ENCODE results near the gene CAMSAP1. TPM values are rescaled to one million over a fixed set of nuclear protein-coding genes. Genes with fewer than 3 reads are reported as not detected.

Gene CAMSAP1
- total RNA-seq, 1 experiment from 2014 or later, result 52.7 TPM

DNA sequence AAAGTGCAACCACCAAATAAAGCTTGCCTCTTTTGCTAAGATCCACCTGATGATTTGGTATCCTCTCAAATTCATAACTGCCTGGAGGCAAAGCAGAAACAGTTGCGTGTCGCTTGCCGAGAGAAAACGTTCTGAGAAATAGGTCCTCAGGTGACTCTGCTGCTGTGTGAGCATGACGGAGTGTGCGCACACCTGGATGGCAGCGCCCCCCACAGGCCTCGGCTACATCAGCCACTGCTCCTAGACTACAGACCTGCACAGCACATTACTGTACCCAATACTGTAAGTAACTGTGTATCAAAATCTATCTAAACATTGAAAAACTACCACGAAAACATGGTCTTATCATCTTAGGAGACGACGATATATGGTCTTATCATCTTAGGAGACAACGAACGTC is 87.4 kb downstream of the CAMSAP1 start:
- Histone ChIP-seq H3K4me1 (ENCODE audit: insufficient read depth, low read length) (no peaks in the 10 kb centered on the region), H3K27ac (ENCODE audit: insufficient read length, low read depth, low read length) (no peak overlapping the region), H3K9ac (ENCODE audit: extremely low read depth, insufficient read length, low read length) (no peak overlapping the region), H3T11ph (ENCODE audit: low read length) (no peak overlapping the region), H2AFZ (ENCODE audit: low read length) (no peak overlapping the region), H3K9me3 (ENCODE audit: control insufficient read depth, low read depth, low read length) (no peaks in the 10 kb centered on the region), H3K79me2 (ENCODE audit: insufficient read depth, low read length) (0 out of 2 replicates have a peak, but pooled peaks cover 1% of the 10 kb centered on the region), H2BK12ac (ENCODE audit: insufficient read length, low read depth, low read length) (no peak overlapping the region), H4K5ac (ENCODE audit: insufficient read length, low read depth, low read length) (no peak overlapping the region), H3K27me3 (ENCODE audit: insufficient read depth, low read length) (no peaks in the 10 kb centered on the region), H2BK120ac (ENCODE audit: low read depth, low read length, poor library complexity, severe bottlenecking) (no peak overlapping the region), H2BK20ac (ENCODE audit: low read depth, low read length, poor library complexity, severe bottlenecking) (no peak overlapping the region), H4K8ac (replicated peaks; ENCODE audit: insufficient read length, low read depth, low read length) (no peak overlapping the region), H3K18ac (ENCODE audit: insufficient read length, low read depth, low read length) (no peak overlapping the region), H3K14ac (ENCODE audit: insufficient read depth, low read length) (no peak overlapping the region), H3K4ac (ENCODE audit: low read depth, low read length) (no peak overlapping the region), H4K91ac (ENCODE audit: insufficient read length, low read depth, low read length) (no peak overlapping the region), H3K23me2 (ENCODE audit: insufficient read length, low read depth, low read length, poor library complexity, severe bottlenecking) (no peaks in the 10 kb centered on the region), H3K56ac (ENCODE audit: insufficient read length, low read depth, low read length) (no peak overlapping the region), H3K23ac (ENCODE audit: insufficient read length, low read depth, low read length) (no peak overlapping the region), H3K4me2 (ENCODE audit: insufficient read depth, insufficient read length, low read length) (no peak overlapping the region), H4K20me1 (ENCODE audit: control insufficient read depth, insufficient read depth, insufficient read length) (no peaks in the 10 kb centered on the region), H2BK15ac (ENCODE audit: low read depth, low read length) (no peak overlapping the region), H3K79me1 (ENCODE audit: insufficient read depth, low read depth, low read length, poor library complexity, severe bottlenecking) (no peaks in the 10 kb centered on the region), H2BK5ac (ENCODE audit: insufficient read length, low read length) (no peak overlapping the region), H2AK5ac (ENCODE audit: insufficient read length, low read length) (no peak overlapping the region)
- DNase-seq, result no peak
- WGBS (ENCODE audit: extremely low coverage, insufficient read length, low lambda C conversion rate), result no CpG with 5 or more reads among the region's 13 CpGs
- TF ChIP-seq, protein P1, sequence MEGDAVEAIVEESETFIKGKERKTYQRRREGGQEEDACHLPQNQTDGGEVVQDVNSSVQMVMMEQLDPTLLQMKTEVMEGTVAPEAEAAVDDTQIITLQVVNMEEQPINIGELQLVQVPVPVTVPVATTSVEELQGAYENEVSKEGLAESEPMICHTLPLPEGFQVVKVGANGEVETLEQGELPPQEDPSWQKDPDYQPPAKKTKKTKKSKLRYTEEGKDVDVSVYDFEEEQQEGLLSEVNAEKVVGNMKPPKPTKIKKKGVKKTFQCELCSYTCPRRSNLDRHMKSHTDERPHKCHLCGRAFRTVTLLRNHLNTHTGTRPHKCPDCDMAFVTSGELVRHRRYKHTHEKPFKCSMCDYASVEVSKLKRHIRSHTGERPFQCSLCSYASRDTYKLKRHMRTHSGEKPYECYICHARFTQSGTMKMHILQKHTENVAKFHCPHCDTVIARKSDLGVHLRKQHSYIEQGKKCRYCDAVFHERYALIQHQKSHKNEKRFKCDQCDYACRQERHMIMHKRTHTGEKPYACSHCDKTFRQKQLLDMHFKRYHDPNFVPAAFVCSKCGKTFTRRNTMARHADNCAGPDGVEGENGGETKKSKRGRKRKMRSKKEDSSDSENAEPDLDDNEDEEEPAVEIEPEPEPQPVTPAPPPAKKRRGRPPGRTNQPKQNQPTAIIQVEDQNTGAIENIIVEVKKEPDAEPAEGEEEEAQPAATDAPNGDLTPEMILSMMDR (conservative IDR thresholded peaks at IDR 0.05), result peak; percentile 71
- H3K4me3 Mint-ChIP-seq, result no peak overlapping the region
- no peaks in the 10 kb centered on the region for H3K4me1 Mint-ChIP-seq
- peaks cover 49 to 95% (median 89%) of the 10 kb centered on the region in 3 experiments for H3K36me3 Mint-ChIP-seq (ENCODE audit: insufficient read depth in 1 of 3, low read depth in 3 of 3)
- H3K9me3 Mint-ChIP-seq, result no peaks in the 10 kb centered on the region
- peaks cover 2% of the 10 kb centered on the region; the same call in 1 of the 2 replicates for H3K27me3 Mint-ChIP-seq (ENCODE audit: low read depth)
- peak overlapping the region in 1 of 3 experiments; percentile 28; a peak in 2 of 7 replicates for H3K27ac Mint-ChIP-seq

All from H9 (cell line).